Activated CD8-positive, alpha-beta memory T cell treated with anti-CD3 and anti-CD28 coated beads, Interleukin-2, amount 50 U/mL, for 24 hours (primary cell): ENCODE data around the gene ARL10.
A peak's percentile ranks its signal among the peaks of the same experiment; 100 is the strongest.

ENCODE experiments used
- DNase-seq: peaks from one replicate; pipeline ENCODE4 v3.0.0-alpha.2; 2020; ENCODE audit errors: extremely low read depth

The ARL10 gene

GRCh38 chr5:176361437-176362232 lies 3.7 kb upstream of the ARL10 start, which contains the start of gene KIAA1191:
KIAA1191 (minus strand) TSS chr5:176361764; CDS start chr5:176359508, 2,256 bp downstream.
- peak; percentile 87 for DNase-seq

- no peak for DNase-seq
Measured at GRCh38 chr5:176362233-176362490, 3.1 kb upstream of the ARL10 start.

GRCh38 chr5:176364765-176365350 lies 429 bp upstream of the ARL10 start:
- DNase-seq = no peak

GRCh38 chr5:176366232-176366894 lies 1.1 kb downstream of the ARL10 start:
- no peak for DNase-seq

GRCh38 chr5:176368726-176369125 lies 3.4 kb downstream of the ARL10 start:
- no peak for DNase-seq

GRCh38 chr5:176369934-176370711 lies 4.8 kb downstream of the ARL10 start:
- DNase-seq = no peak

GRCh38 chr5:176371621-176372539 lies 6.6 kb downstream of the ARL10 start:
- no peak for DNase-seq

GRCh38 chr5:176373100-176373818 lies 8.0 kb downstream of the ARL10 start:
- DNase-seq = no peak

- no peak for DNase-seq
Measured at GRCh38 chr5:176379881-176380280, 14.6 kb downstream of the ARL10 start.

- no peak for DNase-seq
Measured at GRCh38 chr5:176381423-176381822, 16.1 kb downstream of the ARL10 start.

- no peak for DNase-seq
Measured at GRCh38 chr5:176381979-176382378, 16.7 kb downstream of the ARL10 start.

GRCh38 chr5:176382721-176383120 lies 17.4 kb downstream of the ARL10 start:
- DNase-seq = no peak

- no peak for DNase-seq
Measured at GRCh38 chr5:176383248-176383905, 18.1 kb downstream of the ARL10 start.

GRCh38 chr5:176383961-176384360 lies 18.7 kb downstream of the ARL10 start:
- no peak for DNase-seq

GRCh38 chr5:176384366-176384930 lies 19.2 kb downstream of the ARL10 start:
- DNase-seq = no peak

- DNase-seq = no peak
Measured at GRCh38 chr5:176384991-176385390, 19.7 kb downstream of the ARL10 start.

GRCh38 chr5:176386491-176386890 lies 21.2 kb downstream of the ARL10 start:
- no peak for DNase-seq

GRCh38 chr5:176387384-176387925 lies 22.2 kb downstream of the ARL10 start:
- DNase-seq = no peak

GRCh38 chr5:176388003-176388443 lies 22.7 kb downstream of the ARL10 start:
- no peak for DNase-seq
